Omental fat pad (tissue), 4 donors: ENCODE results near the gene PRKCZ. TPM values are rescaled to one million over a fixed set of nuclear protein-coding genes. Genes with fewer than 3 reads are reported as not detected.

Source experiments
- ATAC-seq: fragments of 150-250 bp; one replicate; pipeline ENCODE4 v1.9.1; 2016; ENCODE audit warnings: mild to moderate bottlenecking, moderate library complexity; ENCODE audit not compliant: low FRiP score
- DNase-seq: peaks from one replicate; pipeline ENCODE4 v3.0.0-alpha.2; 2019; ENCODE audit warnings: low spot score
- CTCF ChIP-seq, 3 donors: fragments of 450-650 bp; IDR thresholded peaks; one replicate each; pipeline ENCODE4 v1.5.1; 2016 to 2017; ENCODE audit warnings: antibody characterized with exemption in 3 of 3, mild to moderate bottlenecking in 3 of 3, moderate library complexity in 2 of 3
- total RNA-seq, 4 donors: library from RNA; depleted of rRNA; stranded (reverse); fragments of >200 nt; gene quantifications; one replicate each; pipeline ENCODE4 v1.1.0, GENCODE V29; 2016

PRKCZ gene
- total RNA-seq, 4 donors from 2014 or later, result 2.5 to 8.1 (median 2.6) TPM

GRCh38 chr1:2024887-2025286 lies 25.3 kb upstream of the PRKCZ start:
- ATAC-seq (no peak), DNase-seq (no peak)
- no peak for TF ChIP-seq CTCF (IDR thresholded peaks at IDR 0.05)

DNA sequence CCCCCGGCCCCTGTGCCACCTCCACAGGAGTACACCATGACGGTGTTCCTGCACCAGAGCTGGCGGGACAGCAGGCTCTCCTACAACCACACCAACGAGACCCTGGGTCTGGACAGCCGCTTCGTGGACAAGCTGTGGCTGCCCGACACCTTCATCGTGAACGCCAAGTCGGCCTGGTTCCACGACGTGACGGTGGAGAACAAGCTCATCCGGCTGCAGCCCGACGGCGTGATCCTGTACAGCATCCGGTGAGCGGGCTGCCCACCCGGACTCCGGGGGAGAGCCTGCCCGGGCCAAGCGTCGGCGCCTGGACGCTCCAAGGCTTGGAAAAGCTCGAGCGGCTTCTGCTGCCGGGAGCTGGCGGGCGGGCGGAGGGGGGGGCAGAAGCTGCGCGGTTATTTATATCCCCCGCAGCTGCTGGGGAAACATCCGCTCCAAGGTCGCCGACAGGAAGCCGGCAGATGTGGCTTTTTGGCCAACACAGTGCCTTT lies 24.7 kb upstream of the PRKCZ start:
- no peak for TF ChIP-seq CTCF (IDR thresholded peaks at IDR 0.05)
- DNase-seq, result no peak
- ATAC-seq, result no peak

GRCh38 chr1:2027961-2028583 lies 22.1 kb upstream of the PRKCZ start:
- no peak for TF ChIP-seq CTCF (IDR thresholded peaks at IDR 0.05)
- DNase-seq, result no peak
- no peak for ATAC-seq

GRCh38 chr1:2028870-2029560 lies 21.2 kb upstream of the PRKCZ start:
- no peak for TF ChIP-seq CTCF (IDR thresholded peaks at IDR 0.05)
- DNase-seq, result no peak
- ATAC-seq, result no peak

DNA sequence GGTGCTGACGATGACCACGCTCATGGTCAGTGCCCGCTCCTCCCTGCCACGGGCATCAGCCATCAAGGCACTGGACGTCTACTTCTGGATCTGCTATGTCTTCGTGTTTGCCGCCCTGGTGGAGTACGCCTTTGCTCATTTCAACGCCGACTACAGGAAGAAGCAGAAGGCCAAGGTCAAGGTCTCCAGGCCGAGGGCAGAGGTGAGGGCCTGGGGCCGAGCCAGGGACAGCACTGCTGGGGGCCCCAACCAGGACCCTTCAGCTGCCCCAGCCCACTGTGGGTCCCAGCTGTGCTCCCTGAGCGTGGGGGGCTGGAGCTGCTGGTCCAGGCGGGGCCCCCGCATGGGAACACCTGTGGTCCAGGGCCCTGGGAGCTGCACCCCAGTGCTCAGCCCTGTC lies 20.6 kb upstream of the PRKCZ start:
- no peak for ATAC-seq
- no peak for TF ChIP-seq CTCF (IDR thresholded peaks at IDR 0.05)
- DNase-seq, result no peak

DNA sequence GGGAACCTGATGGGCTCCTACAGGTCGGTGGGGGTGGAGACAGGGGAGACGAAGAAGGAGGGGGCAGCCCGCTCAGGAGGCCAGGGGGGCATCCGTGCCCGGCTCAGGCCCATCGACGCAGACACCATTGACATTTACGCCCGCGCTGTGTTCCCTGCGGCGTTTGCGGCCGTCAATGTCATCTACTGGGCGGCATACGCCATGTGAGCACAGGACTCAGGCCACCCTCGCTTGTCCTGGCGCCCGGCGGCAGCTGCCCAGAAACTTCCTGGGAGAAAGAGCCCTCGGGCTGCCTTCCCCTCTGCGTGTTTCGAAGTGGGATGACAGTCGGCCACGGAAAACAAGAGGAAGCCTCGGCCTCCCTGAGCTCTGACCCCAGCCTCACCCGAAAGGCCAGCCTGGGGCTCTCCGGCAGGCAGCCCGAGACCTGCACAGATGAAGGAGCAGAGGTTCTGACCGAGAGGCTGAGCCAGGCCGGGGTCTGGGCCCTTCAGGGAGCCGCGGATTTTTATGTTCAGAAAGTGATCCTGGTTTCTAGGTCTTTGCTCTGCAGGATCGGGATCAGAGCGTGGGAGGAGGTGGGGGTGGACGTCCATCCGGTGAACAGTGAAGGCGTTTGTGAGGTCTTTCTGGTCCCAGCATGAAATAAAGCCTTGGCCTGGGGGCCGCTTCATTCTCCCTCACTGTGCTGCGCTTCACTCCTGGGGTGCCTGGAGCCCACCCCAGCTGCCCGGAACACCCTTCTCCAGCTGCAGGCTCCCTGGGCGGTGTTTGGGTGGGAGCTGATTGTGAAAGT lies 19.9 kb upstream of the PRKCZ start:
- no peak for ATAC-seq
- DNase-seq, result no peak
- TF ChIP-seq CTCF (IDR thresholded peaks at IDR 0.05), result no peak
